HepG2 (cell line): Measurements from ENCODE around the gene DDI2. TPM values are rescaled to one million over a fixed set of nuclear protein-coding genes. Genes with fewer than 3 reads are reported as not detected.
A peak's percentile ranks its signal among the peaks of the same experiment; 100 is the strongest.

Experiments used
- CENPBD1 ChIP-seq: sonication (generic); formaldehyde crosslinking; IDR thresholded peaks from 2 replicates; pipeline ENCODE4 v1.8.0; 2022; ENCODE audit warnings: missing genetic modification reagents, low read depth, mild to moderate bottlenecking, borderline replicate concordance
- CENPT ChIP-seq: sonication (generic); formaldehyde crosslinking; IDR thresholded peaks from 2 replicates; pipeline ENCODE4 v1.8.0; 2022; ENCODE audit warnings: low read depth, mild to moderate bottlenecking, moderate library complexity, missing genetic modification reagents
- ETS1 ChIP-seq: sonication (generic); formaldehyde crosslinking; IDR thresholded peaks from 2 replicates; pipeline ENCODE4 v1.4.0; 2020; ENCODE audit warnings: missing genetic modification reagents
- GMEB1 ChIP-seq: sonication (generic); formaldehyde crosslinking; IDR thresholded peaks from 2 replicates; pipeline ENCODE4 v1.5.1; 2020; ENCODE audit warnings: missing genetic modification reagents, mild to moderate bottlenecking, borderline replicate concordance
- STAT6 ChIP-seq: sonication (generic); formaldehyde crosslinking; IDR thresholded peaks from 2 replicates; pipeline ENCODE4 v1.4.0; 2020; ENCODE audit warnings: missing genetic modification reagents, mild to moderate bottlenecking, borderline replicate concordance
- TERF1 ChIP-seq: sonication (generic); formaldehyde crosslinking; IDR thresholded peaks from 2 replicates; pipeline ENCODE4 v1.8.0; 2022; ENCODE audit warnings: mild to moderate bottlenecking, missing genetic modification reagents, moderate library complexity
- ZBTB46 ChIP-seq: sonication (generic); formaldehyde crosslinking; IDR thresholded peaks from 2 replicates; pipeline ENCODE4 v1.4.0; 2020; ENCODE audit warnings: mild to moderate bottlenecking, missing genetic modification reagents, borderline replicate concordance
- ZNF18 ChIP-seq: sonication (generic); formaldehyde crosslinking; IDR thresholded peaks from 2 replicates; pipeline ENCODE4 v1.8.0; 2022; ENCODE audit warnings: mild to moderate bottlenecking, missing genetic modification reagents; ENCODE audit not compliant: insufficient replicate concordance
- ZNF274 ChIP-seq: sonication (generic); formaldehyde crosslinking; IDR thresholded peaks from 2 replicates; pipeline ENCODE4 v1.5.1; 2020; ENCODE audit warnings: mild to moderate bottlenecking, missing genetic modification reagents
- ZNF512 ChIP-seq: sonication (generic); formaldehyde crosslinking; IDR thresholded peaks from 2 replicates; pipeline ENCODE4 v1.4.0; 2020; ENCODE audit warnings: mild to moderate bottlenecking, missing genetic modification reagents
- ZNF674 ChIP-seq: sonication (generic); formaldehyde crosslinking; IDR thresholded peaks from 2 replicates; pipeline ENCODE4 v1.5.0; 2020; ENCODE audit warnings: low read depth, mild to moderate bottlenecking, missing genetic modification reagents
- polyA plus RNA-seq, 8 experiments: library from polyadenylated mRNA; depleted of rRNA in 3 of 8; stranded (reverse) in 7 of 8; unstranded in 1 of 8; fragments of >200 nt; fragmentation: Illumina TruSeq in 4 of 8; extraction: Trizol in 4 of 8; gene quantifications; 2 replicates each; pipeline versions ENCODE4 v1.2.1 to v1.2.3, GENCODE V29; 2011 to 2016; ENCODE audit warnings: low read depth in 4 of 8, missing spikeins in 1 of 8, mixed read lengths in 1 of 8; ENCODE audit not compliant: insufficient read depth in 1 of 8
- total RNA-seq, 5 experiments: library from RNA; depleted of rRNA; stranded (reverse); fragments of >200 nt; fragmentation: Illumina TruSeq; extraction: Trizol; gene quantifications; 2 replicates each; pipeline ENCODE4 v1.2.3, GENCODE V29; 2016; ENCODE audit warnings: low read depth in 1 of 5

Gene DDI2
- total and polyA plus RNA-seq, 2 of the 13 experiments (the other 11 are each of a cell fraction or from before 2014, with no cell fraction given) = 8.5 to 25.7 TPM

- TF ChIP-seq ZNF274 (CRISPR knock-in tag) (peak; percentile 83; the same call in 1 of the 2 replicates), GMEB1 (CRISPR knock-in tag) (peak; percentile 66), TERF1 (CRISPR knock-in tag) (no peak), CENPBD1 (CRISPR knock-in tag) (no peak), ZNF674 (CRISPR knock-in tag) (0 out of 2 replicates have a peak, but pooled peaks have one; percentile 20), ZNF512 (CRISPR knock-in tag) (no peak), ZBTB46 (CRISPR knock-in tag) (peak; percentile 99), ZNF18 (CRISPR knock-in tag) (no peak), ETS1 (CRISPR knock-in tag) (no peak), STAT6 (CRISPR knock-in tag) (no peak; the same call in 1 of the 2 replicates), CENPT (CRISPR knock-in tag) (peak; percentile 96)
Observed at GRCh38 chr1:15584489-15585363, 32.5 kb upstream of the DDI2 start, which contains the start of gene AGMAT (continued).
